Kidney epithelial cell (primary cell): Measurements from ENCODE around the gene ALKAL2. TPM values are rescaled to one million over a fixed set of nuclear protein-coding genes. Genes with fewer than 3 reads are reported as not detected.

Experiments
- DNase-seq: peaks from one replicate; pipeline ENCODE4 v3.0.0-alpha.2; 2010; ENCODE audit warnings: low read depth
- H3K27me3 ChIP-seq: 2 replicates; pipeline ENCODE4 v1.6.0; 2011; ENCODE audit warnings: low read length; ENCODE audit not compliant: control insufficient read depth, insufficient read depth
- H3K36me3 ChIP-seq: 2 replicates; pipeline ENCODE4 v1.5.1; 2011; ENCODE audit warnings: low read length; ENCODE audit not compliant: control insufficient read depth, insufficient read depth
- H3K4me3 ChIP-seq: 2 replicates; pipeline ENCODE4 v1.5.1; 2011; ENCODE audit warnings: low read depth, mild to moderate bottlenecking, control low read depth, low read length
- total RNA-seq: library from RNA; depleted of rRNA; stranded (reverse); fragments of >200 nt; gene quantifications from 2 replicates; pipeline ENCODE4 v1.2.3, GENCODE V29; 2015
- TF ChIP-seq, protein P1 (sequence below): IDR thresholded peaks from 2 replicates; pipeline ENCODE4 v1.5.1; 2011; ENCODE audit warnings: mild to moderate bottlenecking, moderate library complexity, low read length, control low read depth, inconsistent platforms; ENCODE audit not compliant: insufficient read depth, poor library complexity, severe bottlenecking

Gene ALKAL2
- total RNA-seq, 1 donor from 2014 or later = 2.5 TPM

DNA sequence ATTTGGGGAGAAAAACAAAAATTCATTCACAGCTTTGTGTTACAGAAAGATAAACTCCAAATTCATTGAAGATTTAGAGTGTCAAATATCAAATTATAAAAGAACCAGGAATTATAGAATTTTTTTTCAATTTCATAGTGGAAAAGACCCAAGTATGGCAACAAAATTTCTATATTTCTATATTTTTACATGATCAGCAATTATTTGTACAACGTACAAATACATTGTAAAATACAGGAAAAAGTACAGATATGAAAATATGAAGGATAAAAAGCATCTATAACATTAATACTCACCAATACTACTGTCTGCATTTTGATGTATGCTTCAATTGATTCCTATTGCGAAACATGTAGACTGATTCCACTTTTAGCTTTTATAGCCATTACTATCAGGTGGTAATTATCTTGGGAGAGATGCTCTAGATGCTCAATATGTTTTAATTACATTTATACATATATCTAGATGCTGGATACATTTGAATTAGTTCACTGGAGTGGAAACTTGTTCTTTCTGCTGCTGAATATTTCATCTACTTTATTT, 28.0 kb downstream of the ALKAL2 start:
- TF ChIP-seq, protein P1, sequence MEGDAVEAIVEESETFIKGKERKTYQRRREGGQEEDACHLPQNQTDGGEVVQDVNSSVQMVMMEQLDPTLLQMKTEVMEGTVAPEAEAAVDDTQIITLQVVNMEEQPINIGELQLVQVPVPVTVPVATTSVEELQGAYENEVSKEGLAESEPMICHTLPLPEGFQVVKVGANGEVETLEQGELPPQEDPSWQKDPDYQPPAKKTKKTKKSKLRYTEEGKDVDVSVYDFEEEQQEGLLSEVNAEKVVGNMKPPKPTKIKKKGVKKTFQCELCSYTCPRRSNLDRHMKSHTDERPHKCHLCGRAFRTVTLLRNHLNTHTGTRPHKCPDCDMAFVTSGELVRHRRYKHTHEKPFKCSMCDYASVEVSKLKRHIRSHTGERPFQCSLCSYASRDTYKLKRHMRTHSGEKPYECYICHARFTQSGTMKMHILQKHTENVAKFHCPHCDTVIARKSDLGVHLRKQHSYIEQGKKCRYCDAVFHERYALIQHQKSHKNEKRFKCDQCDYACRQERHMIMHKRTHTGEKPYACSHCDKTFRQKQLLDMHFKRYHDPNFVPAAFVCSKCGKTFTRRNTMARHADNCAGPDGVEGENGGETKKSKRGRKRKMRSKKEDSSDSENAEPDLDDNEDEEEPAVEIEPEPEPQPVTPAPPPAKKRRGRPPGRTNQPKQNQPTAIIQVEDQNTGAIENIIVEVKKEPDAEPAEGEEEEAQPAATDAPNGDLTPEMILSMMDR = no peak
- DNase-seq = no peak
- Histone ChIP-seq H3K4me3 (no peak overlapping the region), H3K27me3 (no peaks in the 10 kb centered on the region), H3K36me3 (no peaks in the 10 kb centered on the region)

DNA sequence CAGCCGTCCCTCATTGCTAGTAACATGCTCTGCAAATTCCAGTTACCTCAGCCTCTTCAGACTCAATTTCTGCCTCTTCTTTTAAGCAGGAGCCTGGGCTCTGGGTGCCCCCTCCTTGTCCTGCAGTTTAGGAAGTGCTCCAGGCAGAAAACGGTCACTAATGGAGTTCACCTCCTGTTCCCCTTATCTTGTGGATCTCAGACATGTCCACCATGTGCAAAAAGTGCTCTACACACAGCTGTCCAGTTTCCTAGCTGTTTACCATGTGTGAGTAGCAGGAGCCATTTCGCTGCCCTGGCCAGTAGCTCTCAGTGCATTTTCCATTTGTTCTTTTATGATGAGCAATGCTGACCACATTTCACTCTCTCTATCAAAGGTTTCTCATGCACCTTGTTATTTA, 29.0 kb downstream of the ALKAL2 start:
- DNase-seq = no peak
- Histone ChIP-seq H3K36me3 (no peaks in the 10 kb centered on the region), H3K27me3 (no peaks in the 10 kb centered on the region), H3K4me3 (no peak overlapping the region)
- TF ChIP-seq, protein P1 = no peak

DNA sequence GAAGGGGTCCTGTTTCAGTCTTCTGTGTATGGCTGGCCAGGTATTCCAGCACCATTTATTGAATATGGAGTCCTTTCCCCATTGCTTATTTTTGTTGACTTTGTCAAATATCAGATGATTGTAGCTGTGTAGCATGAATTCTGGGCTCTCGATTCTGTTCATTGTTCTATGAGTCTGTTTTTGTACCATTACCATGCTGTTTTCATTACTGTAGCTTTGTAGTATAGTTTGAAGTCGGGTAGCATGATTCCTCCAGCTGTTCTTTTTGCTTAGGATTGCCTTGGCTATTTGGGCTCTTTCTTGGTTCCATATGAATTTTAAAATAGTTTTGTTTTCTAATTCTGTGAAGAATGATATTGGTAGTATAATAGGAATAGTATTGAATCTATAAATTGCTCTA, 30.0 kb downstream of the ALKAL2 start:
- no peak for DNase-seq
- TF ChIP-seq, protein P1 = no peak
- no peak overlapping the region for H3K4me3 ChIP-seq
- no peaks in the 10 kb centered on the region for H3K27me3 ChIP-seq
- no peaks in the 10 kb centered on the region for H3K36me3 ChIP-seq

DNA sequence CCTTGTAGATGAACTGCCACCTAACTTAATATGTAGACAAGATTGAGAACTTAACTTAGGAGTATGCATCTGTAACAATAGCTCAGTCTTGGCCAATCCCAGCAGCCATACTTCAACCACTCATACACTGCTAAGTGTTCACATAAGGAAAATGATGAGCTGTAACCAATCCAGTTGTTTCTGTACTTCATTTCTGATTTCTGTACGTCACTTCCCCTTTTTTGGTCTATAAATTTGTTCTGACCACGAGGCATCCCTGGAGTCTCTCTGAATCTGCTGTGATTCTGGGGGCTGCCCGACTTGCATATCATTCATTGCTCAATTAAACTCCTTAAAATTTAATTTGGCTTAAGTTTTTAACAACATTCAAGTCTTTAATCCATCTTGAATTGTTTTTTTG, 30.5 kb downstream of the ALKAL2 start:
- TF ChIP-seq, protein P1 = no peak
- DNase-seq = no peak
- H3K27me3 ChIP-seq = no peaks in the 10 kb centered on the region

DNA sequence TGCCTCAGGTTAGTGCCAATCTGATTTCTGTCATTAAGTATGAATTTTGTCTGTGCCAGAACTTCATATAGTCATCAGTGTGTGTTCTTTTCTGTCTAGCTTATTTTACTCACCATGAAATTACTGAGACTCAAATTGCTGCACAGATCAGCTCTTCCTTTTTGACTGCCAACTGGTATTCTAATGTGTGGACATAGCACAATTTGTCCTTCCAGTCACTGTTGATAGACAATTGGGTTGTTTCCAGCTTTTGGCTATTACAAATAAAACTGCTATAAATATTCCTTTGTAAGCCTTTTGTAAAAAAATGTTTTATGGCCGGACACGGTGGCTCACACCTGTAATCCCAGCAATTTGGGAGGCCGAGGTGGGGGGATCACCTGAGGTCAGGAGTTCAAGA, 31.8 kb downstream of the ALKAL2 start:
- no peak overlapping the region for H3K4me3 ChIP-seq
- TF ChIP-seq, protein P1 = no peak
- no peaks in the 10 kb centered on the region for H3K36me3 ChIP-seq
- H3K27me3 ChIP-seq = no peaks in the 10 kb centered on the region
- no peak for DNase-seq

More for the DNA sequence above, 30.5 kb downstream of the ALKAL2 start:
- no peak overlapping the region for H3K4me3 ChIP-seq
- no peaks in the 10 kb centered on the region for H3K36me3 ChIP-seq

DNA sequence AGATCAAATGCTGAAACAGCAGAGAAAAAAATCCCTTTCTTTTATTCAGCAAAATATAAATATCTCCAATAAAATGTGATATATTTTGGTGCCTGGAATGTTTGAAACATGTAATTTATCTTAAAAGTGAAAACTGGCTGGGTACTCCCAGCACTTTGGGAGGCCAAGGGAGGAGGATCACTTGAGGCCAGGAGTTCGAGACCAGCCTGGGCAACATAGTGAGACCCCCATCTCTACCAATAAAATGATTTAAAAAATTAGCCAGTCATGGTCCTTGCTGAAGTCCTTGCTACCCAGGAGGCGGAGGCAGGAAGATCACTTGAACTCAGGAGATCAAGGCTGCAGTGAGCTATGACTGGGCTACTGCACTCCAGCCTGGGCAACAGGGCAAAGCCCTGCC, 32.7 kb downstream of the ALKAL2 start:
- no peak overlapping the region for H3K4me3 ChIP-seq
- no peak for DNase-seq

More for the DNA sequence above, 32.7 kb downstream of the ALKAL2 start:
- TF ChIP-seq, protein P1 = no peak
- no peaks in the 10 kb centered on the region for H3K27me3 ChIP-seq
- H3K36me3 ChIP-seq = no peaks in the 10 kb centered on the region
